Panc1 (cell line): ENCODE data around the gene SSPN. TPM values are rescaled to one million over a fixed set of nuclear protein-coding genes. Genes with fewer than 3 reads are reported as not detected.
A peak's percentile ranks its signal among the peaks of the same experiment; 100 is the strongest.

Experiments
- ATAC-seq: fragments of 200-7000 bp; cut with Tn5 transposase; 2 replicates; pipeline ENCODE4 v1.9.1; 2020; ENCODE audit warnings: mild to moderate bottlenecking, moderate library complexity
- BruUV-seq: library from RNA; stranded (reverse); fragments of 400-500 nt; replicated peaks from 2 replicates; lab custom pipeline; 2021; lab: Mats Ljungman, UMichigan
- CTCF ChIA-PET: fragments of 300-600 bp; sonication (Branson Sonifier 250); formaldehyde crosslinking; loops from one replicate; lab custom pipeline; 2022; ENCODE audit warnings: antibody characterized with exemption; lab: Charles Lee
- POLR2A ChIA-PET: fragments of 300-600 bp; sonication (Branson Sonifier 250); formaldehyde crosslinking; loops from one replicate; lab custom pipeline; 2022; ENCODE audit warnings: antibody characterized with exemption; lab: Charles Lee
- DNase-seq: peaks from one replicate; pipeline ENCODE4 v3.0.0-alpha.2; 2010; ENCODE audit warnings: low read depth, low spot score
- H3K27ac ChIP-seq: 2 replicates; pipeline ENCODE4 v1.5.1; 2011; ENCODE audit warnings: mild to moderate bottlenecking, low read length, inconsistent platforms
- H3K27me3 ChIP-seq: fragments of 200-500 bp; sonication (Bioruptor generic); 2 replicates; pipeline ENCODE4 v1.6.0; 2014; ENCODE audit warnings: low read length, inconsistent platforms; ENCODE audit not compliant: control insufficient read depth, insufficient read depth
- H3K36me3 ChIP-seq: fragments of 200-500 bp; sonication (Bioruptor generic); 2 replicates; pipeline ENCODE4 v1.5.1; 2014; ENCODE audit warnings: inconsistent platforms, mild to moderate bottlenecking, low read length, moderate library complexity; ENCODE audit not compliant: control insufficient read depth, insufficient read depth
- H3K4me1 ChIP-seq: 2 replicates; pipeline ENCODE4 v1.5.1; 2011; ENCODE audit warnings: inconsistent platforms, mild to moderate bottlenecking, low read length, moderate library complexity; ENCODE audit not compliant: control insufficient read depth, insufficient read depth
- H3K4me3 ChIP-seq, 2 experiments: 2 replicates each; pipeline ENCODE4 v1.5.1; 2011 to 2012; ENCODE audit warnings: low read depth in 2 of 2, low read length in 2 of 2, mild to moderate bottlenecking in 2 of 2, inconsistent platforms in 1 of 2, moderate library complexity in 1 of 2
- H3K9me3 ChIP-seq: fragments of 200-500 bp; sonication (Bioruptor generic); 2 replicates; pipeline ENCODE4 v1.5.1; 2014; ENCODE audit warnings: low read depth, mild to moderate bottlenecking, inconsistent platforms, low read length, moderate library complexity; ENCODE audit not compliant: control insufficient read depth, insufficient read depth
- CTCF ChIP-seq: fragments of 450-650 bp; IDR thresholded peaks from 2 replicates; pipeline ENCODE4 v1.5.1; 2017; ENCODE audit warnings: mild to moderate bottlenecking
- POLR2AphosphoS5 ChIP-seq: IDR thresholded peaks from 2 replicates; pipeline ENCODE4 v1.6.1; 2012; ENCODE audit warnings: mild to moderate bottlenecking, low read depth, low read length, moderate library complexity
- SIN3A ChIP-seq: IDR thresholded peaks from 2 replicates; pipeline ENCODE4 v1.6.1; 2012; ENCODE audit warnings: low read depth, mild to moderate bottlenecking, low read length, moderate library complexity, borderline replicate concordance; ENCODE audit not compliant: insufficient read depth
- TCF7L2 ChIP-seq: IDR thresholded peaks from 2 replicates; pipeline ENCODE4 v1.6.1; 2011; ENCODE audit warnings: mild to moderate bottlenecking, low read depth, low read length, inconsistent platforms
- in situ Hi-C: cut with HindIII; loops from 2 replicates; pipeline ENCODE4 v1.10.0; 2016; ENCODE audit warnings: low sequenced_read_pairs, low pct_unique_long_range_greater_than_20kb
- intact Hi-C: fragments of 100-400 bp; cut with micrococcal nuclease; formaldehyde crosslinking; loops from one replicate; pipeline ENCODE4 v1.10.0; 2022; ENCODE audit not compliant: unreplicated experiment
- total RNA-seq: library from RNA; stranded (reverse); gene quantifications from one replicate; pipeline ENCODE4 v1.2.1, GENCODE V29; 2021; ENCODE audit not compliant: unreplicated experiment
- TF ChIP-seq, protein P1 (sequence below), 2 experiments: IDR thresholded peaks; 2 replicates each; pipeline ENCODE4 v1.6.1; 2011 to 2012; ENCODE audit warnings: low read depth in 2 of 2, control low read depth in 1 of 2, low read length in 1 of 2, mild to moderate bottlenecking in 1 of 2, moderate library complexity in 1 of 2; ENCODE audit not compliant: insufficient read depth in 1 of 2

Gene SSPN
- total RNA-seq, 1 experiment from 2014 or later: 23.4 TPM

GRCh38 chr12:26156201-26156871 lies 39.0 kb upstream of the SSPN start:
- Histone ChIP-seq H3K27ac (peak overlapping the region; percentile 30; the same call in 1 of the 2 replicates), H3K27me3 (no peaks in the 10 kb centered on the region), H3K9me3 (no peaks in the 10 kb centered on the region), H3K4me1 (peaks cover 20% of the 10 kb centered on the region), H3K36me3 (no peaks in the 10 kb centered on the region), H3K4me3 (no peak overlapping the region)
- ATAC-seq: no peak
- ChIA-PET POLR2A (no interaction called here), CTCF (no interaction called here)
- TF ChIP-seq SIN3A (no peak), POLR2AphosphoS5 (no peak), CTCF (no peak), TCF7L2 (no peak)
- TF ChIP-seq, protein P1, sequence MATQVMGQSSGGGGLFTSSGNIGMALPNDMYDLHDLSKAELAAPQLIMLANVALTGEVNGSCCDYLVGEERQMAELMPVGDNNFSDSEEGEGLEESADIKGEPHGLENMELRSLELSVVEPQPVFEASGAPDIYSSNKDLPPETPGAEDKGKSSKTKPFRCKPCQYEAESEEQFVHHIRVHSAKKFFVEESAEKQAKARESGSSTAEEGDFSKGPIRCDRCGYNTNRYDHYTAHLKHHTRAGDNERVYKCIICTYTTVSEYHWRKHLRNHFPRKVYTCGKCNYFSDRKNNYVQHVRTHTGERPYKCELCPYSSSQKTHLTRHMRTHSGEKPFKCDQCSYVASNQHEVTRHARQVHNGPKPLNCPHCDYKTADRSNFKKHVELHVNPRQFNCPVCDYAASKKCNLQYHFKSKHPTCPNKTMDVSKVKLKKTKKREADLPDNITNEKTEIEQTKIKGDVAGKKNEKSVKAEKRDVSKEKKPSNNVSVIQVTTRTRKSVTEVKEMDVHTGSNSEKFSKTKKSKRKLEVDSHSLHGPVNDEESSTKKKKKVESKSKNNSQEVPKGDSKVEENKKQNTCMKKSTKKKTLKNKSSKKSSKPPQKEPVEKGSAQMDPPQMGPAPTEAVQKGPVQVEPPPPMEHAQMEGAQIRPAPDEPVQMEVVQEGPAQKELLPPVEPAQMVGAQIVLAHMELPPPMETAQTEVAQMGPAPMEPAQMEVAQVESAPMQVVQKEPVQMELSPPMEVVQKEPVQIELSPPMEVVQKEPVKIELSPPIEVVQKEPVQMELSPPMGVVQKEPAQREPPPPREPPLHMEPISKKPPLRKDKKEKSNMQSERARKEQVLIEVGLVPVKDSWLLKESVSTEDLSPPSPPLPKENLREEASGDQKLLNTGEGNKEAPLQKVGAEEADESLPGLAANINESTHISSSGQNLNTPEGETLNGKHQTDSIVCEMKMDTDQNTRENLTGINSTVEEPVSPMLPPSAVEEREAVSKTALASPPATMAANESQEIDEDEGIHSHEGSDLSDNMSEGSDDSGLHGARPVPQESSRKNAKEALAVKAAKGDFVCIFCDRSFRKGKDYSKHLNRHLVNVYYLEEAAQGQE (IDR thresholded peaks at IDR 0.05; ENCODE audit: insufficient read depth in 1 of 2, low read depth in 2 of 2, low read length in 1 of 2): no peak
- DNase-seq: no peak
- in situ Hi-C loops: no loop called here
- no TSS peak for BruUV-seq
- intact Hi-C loops: no loop called here

DNA sequence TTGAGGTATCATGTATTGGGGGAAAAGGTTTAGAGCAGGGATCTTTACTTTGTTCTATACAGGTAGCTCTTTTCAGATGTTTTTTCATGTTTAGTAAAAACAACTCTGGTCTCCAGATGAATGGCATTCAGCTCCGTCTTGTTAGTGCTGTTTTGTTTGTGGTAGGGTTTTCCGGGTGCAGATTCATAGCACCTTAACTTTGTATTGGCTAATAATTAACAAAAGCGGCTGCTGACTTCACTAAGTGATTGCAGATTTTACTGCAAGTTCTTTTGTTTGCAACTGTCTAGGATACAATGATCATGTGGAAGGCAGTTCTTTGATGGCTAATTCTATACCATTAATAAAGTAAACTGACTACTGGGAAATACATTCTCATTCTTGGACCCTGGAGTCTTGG lies 38.4 kb upstream of the SSPN start:
- Histone ChIP-seq H3K27me3 (no peaks in the 10 kb centered on the region), H3K4me1 (peaks cover 18% of the 10 kb centered on the region), H3K27ac (no peak overlapping the region), H3K4me3 (no peak overlapping the region), H3K9me3 (no peaks in the 10 kb centered on the region), H3K36me3 (no peaks in the 10 kb centered on the region)
- intact Hi-C loops (no loop called here), in situ Hi-C loops (no loop called here)
- no peak for TF ChIP-seq CTCF
- TF ChIP-seq TCF7L2: no peak
- no peak for TF ChIP-seq POLR2AphosphoS5
- TF ChIP-seq, protein P1 (IDR thresholded peaks at IDR 0.05; ENCODE audit: insufficient read depth in 1 of 2, low read depth in 2 of 2, low read length in 1 of 2): no peak
- no peak for TF ChIP-seq SIN3A
- POLR2A ChIA-PET: no interaction called here
- DNase-seq: no peak
- no TSS peak for BruUV-seq
- ATAC-seq: no peak
- CTCF ChIA-PET: no interaction called here
